ENCODE results near the gene SRP54. TPM values are rescaled to one million over a fixed set of nuclear protein-coding genes. Genes with fewer than 3 reads are reported as not detected.

Gene SRP54
- total and polyA plus RNA-seq, 2 of the 13 experiments (the other 11 are each of a cell fraction or from before 2014, with no cell fraction given), result 42.2 to 207 TPM

GRCh38 chr14:34935488-34935887 lies 47.3 kb upstream of the SRP54 start (continued):
- no peak for TF ChIP-seq ZBTB46 (CRISPR knock-in tag; IDR thresholded peaks at IDR 0.05; ENCODE audit: borderline replicate concordance)

DNA sequence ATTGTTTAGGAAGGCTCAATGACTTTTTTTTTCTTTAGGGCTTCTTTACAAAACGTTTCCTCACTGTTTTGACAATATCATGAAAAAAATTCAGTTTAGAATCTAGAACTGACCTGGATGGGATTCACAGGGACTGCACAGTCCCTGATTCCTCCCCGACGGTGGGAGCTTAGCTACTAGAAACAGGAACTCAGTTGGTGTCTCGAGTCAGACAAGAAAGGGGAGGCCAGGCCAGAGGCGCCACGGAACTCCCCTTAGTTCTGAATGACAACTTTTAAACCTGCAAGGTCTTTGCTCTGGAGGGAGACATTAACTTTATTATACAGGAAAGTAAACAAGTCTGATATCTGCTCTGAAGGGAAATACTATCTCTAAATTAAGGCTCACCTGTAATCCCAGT lies 45.4 kb upstream of the SRP54 start:
- no peak overlapping the region for H3K27ac ChIP-seq (ENCODE audit: extremely low read length, insufficient read depth, low read length)
- FAIRE-seq (no peak), DNase-seq (ENCODE audit: low spot score) (no peak), ATAC-seq (no peak)
- H2AFZ ChIP-seq (ENCODE audit: low read length), result no peak overlapping the region
- 94% methylated on average over 6 of the region's 6 CpGs for WGBS (ENCODE audit: low lambda C conversion rate)
- intact Hi-C loops (cut with micrococcal nuclease; ENCODE audit: unreplicated experiment), result no loop called here
- TF ChIP-seq, protein P1, sequence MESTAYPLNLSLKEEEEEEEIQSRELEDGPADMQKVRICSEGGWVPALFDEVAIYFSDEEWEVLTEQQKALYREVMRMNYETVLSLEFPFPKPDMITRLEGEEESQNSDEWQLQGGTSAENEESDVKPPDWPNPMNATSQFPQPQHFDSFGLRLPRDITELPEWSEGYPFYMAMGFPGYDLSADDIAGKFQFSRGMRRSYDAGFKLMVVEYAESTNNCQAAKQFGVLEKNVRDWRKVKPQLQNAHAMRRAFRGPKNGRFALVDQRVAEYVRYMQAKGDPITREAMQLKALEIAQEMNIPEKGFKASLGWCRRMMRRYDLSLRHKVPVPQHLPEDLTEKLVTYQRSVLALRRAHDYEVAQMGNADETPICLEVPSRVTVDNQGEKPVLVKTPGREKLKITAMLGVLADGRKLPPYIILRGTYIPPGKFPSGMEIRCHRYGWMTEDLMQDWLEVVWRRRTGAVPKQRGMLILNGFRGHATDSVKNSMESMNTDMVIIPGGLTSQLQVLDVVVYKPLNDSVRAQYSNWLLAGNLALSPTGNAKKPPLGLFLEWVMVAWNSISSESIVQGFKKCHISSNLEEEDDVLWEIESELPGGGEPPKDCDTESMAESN (CRISPR knock-in tag; conservative IDR thresholded peaks at IDR 0.05), result no peak
- TF ChIP-seq ZSCAN29 (CRISPR knock-in tag; conservative IDR thresholded peaks at IDR 0.05) (no peak), GFI1 (CRISPR knock-in tag; IDR thresholded peaks at IDR 0.05; ENCODE audit: borderline replicate concordance) (0 out of 2 replicates have a peak, but pooled peaks have one; percentile 20)
- H3K4me2 ChIP-seq (ENCODE audit: low read depth, low read length), result no peak overlapping the region
- H3K36me3 ChIP-seq (replicated peaks in 1 of 2; ENCODE audit: control insufficient read depth in 1 of 2, insufficient read depth in 2 of 2, low read length in 2 of 2), result peaks cover 0 to 2% of the 10 kb centered on the region in 2 experiments; a peak in 1 of 5 replicates
- peaks cover 5% of the 10 kb centered on the region; the same call in 1 of the 2 replicates for H3K4me1 ChIP-seq (ENCODE audit: insufficient read depth, low read length)
- BruUV-seq (replicated peaks), result no TSS peak
- H4K20me1 ChIP-seq (ENCODE audit: insufficient read depth, low read length), result no peaks in the 10 kb centered on the region
- H3K79me2 ChIP-seq (ENCODE audit: insufficient read depth, low read length), result no peaks in the 10 kb centered on the region
- no peaks in the 10 kb centered on the region for H3K27me3 ChIP-seq (ENCODE audit: control insufficient read depth in 1 of 2, insufficient read depth in 2 of 2, low read length in 2 of 2)
- ChIA-PET POLR2A (no interaction called here), CTCF (ENCODE audit: low intra/inter-chr PET ratio, low total read pairs) (no interaction called here)
- H3K4me3 ChIP-seq (replicated peaks in 1 of 3; ENCODE audit: insufficient read depth in 1 of 3, low read depth in 2 of 3, low read length in 3 of 3), result no peak overlapping the region
- H3K9me3 ChIP-seq (ENCODE audit: low read length), result no peaks in the 10 kb centered on the region
- in situ Hi-C loops (cut with HindIII; ENCODE audit: extremely low pct_ligation_motif_present, low pct_unique_long_range_greater_than_20kb), result no loop called here
- no peak overlapping the region for H3K9ac ChIP-seq (ENCODE audit: insufficient read depth, low read depth, low read length)
